ENCODE results near the gene KRTAP10-8.

The KRTAP10-8 gene

DNA sequence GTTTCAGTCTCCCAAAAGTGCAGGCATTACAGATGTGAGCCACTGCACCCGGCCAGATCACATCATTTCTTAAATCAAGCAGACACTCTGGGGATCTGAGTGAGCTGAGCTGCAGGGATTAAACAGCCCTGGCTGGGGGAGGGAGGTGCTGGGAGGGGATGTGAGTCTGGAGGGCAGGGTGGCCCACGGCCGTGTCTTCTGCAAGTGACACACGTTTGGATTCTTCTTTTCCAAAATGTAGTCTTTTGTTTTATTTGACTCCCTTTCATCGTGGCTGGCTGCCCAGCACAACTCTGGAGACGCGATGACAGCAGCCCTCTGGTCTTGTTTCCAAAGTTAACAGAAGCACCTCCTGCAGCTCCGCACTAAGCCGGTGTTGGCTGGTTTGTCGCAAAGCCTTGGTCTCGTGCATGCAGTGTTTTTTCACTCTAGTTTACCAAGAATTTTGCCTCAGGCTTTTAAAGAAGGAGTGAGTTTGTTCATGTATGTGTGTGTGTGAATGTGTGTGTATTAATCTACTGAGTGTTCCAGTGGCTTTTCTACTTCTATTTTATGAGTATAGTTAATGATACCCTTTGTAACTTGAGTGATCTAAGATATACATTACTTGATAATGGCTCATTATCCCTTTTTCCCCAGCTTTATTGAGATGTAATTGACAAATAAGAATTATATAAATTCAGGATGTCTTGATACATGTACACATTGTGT, 28.6 kb upstream of the KRTAP10-8 start:
- H3K27me3 ChIP-seq (ENCODE audit: insufficient read depth, low read depth, severe bottlenecking) = no peaks in the 10 kb centered on the region
- H3K9me3 ChIP-seq (ENCODE audit: severe bottlenecking) = peaks cover 6% of the 10 kb centered on the region
- peak; percentile 81 for DNase-seq
- H3K27ac ChIP-seq = peak overlapping the region; percentile 18; the same call in 1 of the 2 replicates
- TF ChIP-seq, protein P1, sequence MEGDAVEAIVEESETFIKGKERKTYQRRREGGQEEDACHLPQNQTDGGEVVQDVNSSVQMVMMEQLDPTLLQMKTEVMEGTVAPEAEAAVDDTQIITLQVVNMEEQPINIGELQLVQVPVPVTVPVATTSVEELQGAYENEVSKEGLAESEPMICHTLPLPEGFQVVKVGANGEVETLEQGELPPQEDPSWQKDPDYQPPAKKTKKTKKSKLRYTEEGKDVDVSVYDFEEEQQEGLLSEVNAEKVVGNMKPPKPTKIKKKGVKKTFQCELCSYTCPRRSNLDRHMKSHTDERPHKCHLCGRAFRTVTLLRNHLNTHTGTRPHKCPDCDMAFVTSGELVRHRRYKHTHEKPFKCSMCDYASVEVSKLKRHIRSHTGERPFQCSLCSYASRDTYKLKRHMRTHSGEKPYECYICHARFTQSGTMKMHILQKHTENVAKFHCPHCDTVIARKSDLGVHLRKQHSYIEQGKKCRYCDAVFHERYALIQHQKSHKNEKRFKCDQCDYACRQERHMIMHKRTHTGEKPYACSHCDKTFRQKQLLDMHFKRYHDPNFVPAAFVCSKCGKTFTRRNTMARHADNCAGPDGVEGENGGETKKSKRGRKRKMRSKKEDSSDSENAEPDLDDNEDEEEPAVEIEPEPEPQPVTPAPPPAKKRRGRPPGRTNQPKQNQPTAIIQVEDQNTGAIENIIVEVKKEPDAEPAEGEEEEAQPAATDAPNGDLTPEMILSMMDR (IDR thresholded peaks at IDR 0.05; ENCODE audit: low read depth, low read length) = no peak
- no peaks in the 10 kb centered on the region for H3K36me3 ChIP-seq
- H3K4me3 ChIP-seq (ENCODE audit: low read depth, low read length) = peak overlapping the region; percentile 9

DNA sequence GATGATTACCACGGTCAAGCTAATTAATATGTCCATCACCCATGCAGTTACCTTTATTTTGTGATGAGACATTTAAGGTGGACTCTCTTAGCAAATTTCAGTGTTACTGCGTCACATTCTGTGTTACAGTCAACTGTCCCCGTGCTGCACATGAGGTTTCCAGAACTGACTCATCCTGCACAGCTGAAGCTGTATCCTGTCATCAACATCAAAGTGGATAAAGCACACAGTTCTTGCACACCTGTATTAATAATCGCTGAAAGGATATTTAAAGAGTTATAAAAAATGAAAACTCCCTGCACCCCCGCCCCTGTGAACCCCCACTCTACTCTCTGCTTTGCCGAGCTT, 28.1 kb upstream of the KRTAP10-8 start:
- Histone ChIP-seq H3K36me3 (no peaks in the 10 kb centered on the region), H3K27me3 (ENCODE audit: insufficient read depth, low read depth, severe bottlenecking) (no peaks in the 10 kb centered on the region), H3K27ac (no peak overlapping the region), H3K4me3 (ENCODE audit: low read depth, low read length) (no peak overlapping the region), H3K9me3 (ENCODE audit: severe bottlenecking) (peaks cover 6% of the 10 kb centered on the region)
- DNase-seq = no peak
- TF ChIP-seq, protein P1 (IDR thresholded peaks at IDR 0.05; ENCODE audit: low read depth, low read length) = no peak

DNA sequence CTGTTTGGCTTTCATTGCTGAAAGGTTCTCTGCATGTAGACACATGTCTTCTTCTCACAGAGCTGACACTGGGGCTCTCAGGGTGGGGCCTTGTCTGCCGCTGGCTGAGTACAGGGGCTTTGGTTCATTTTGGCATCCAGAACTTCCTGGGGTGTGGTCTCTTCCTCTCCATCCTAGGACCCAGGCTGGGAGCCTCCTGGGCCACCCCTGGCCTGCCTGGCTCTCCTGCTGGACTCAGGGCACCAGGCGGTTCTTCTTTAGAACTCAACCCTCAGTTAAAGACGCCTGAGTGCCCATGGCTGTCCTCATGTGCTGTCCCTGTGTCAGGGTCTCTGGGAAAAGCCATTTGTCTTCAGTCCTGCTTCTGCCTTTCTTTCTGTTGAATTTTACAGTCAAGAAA, 26.0 kb upstream of the KRTAP10-8 start:
- TF ChIP-seq, protein P1 (IDR thresholded peaks at IDR 0.05; ENCODE audit: low read depth, low read length) = no peak

DNA sequence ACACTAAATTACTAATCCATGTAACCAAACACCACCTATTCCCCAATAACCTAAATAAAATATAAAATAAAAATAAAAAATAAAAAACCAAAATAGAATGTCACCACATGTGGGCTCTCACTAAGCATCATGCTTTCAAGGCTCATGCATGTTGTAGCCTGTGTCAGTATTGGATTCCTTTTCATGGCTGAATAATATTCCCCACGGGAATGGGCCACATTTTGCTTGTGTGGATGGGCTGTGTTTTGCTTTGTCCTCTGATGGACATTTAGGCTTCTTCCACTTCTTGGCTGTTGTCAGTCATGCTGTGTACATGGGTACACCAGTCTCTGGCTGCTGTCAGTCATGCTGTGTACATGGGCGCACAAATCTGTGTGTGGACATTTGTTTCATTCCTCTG, 22.8 kb upstream of the KRTAP10-8 start:
- no peaks in the 10 kb centered on the region for H3K36me3 ChIP-seq
- H3K27me3 ChIP-seq (ENCODE audit: insufficient read depth, low read depth, severe bottlenecking) = no peaks in the 10 kb centered on the region
- no peaks in the 10 kb centered on the region for H3K9me3 ChIP-seq (ENCODE audit: severe bottlenecking)
- TF ChIP-seq, protein P1 (IDR thresholded peaks at IDR 0.05; ENCODE audit: low read depth, low read length) = no peak
- no peak overlapping the region for H3K27ac ChIP-seq
- DNase-seq = no peak
- H3K4me3 ChIP-seq (ENCODE audit: low read depth, low read length) = no peak overlapping the region

More for the DNA sequence above, 26.0 kb upstream of the KRTAP10-8 start:
- H3K27ac ChIP-seq = no peak overlapping the region
- no peaks in the 10 kb centered on the region for H3K27me3 ChIP-seq (ENCODE audit: insufficient read depth, low read depth, severe bottlenecking)
- no peaks in the 10 kb centered on the region for H3K36me3 ChIP-seq
- no peak for DNase-seq
- H3K4me3 ChIP-seq (ENCODE audit: low read depth, low read length) = no peak overlapping the region
- H3K9me3 ChIP-seq (ENCODE audit: severe bottlenecking) = peaks cover 6% of the 10 kb centered on the region

DNA sequence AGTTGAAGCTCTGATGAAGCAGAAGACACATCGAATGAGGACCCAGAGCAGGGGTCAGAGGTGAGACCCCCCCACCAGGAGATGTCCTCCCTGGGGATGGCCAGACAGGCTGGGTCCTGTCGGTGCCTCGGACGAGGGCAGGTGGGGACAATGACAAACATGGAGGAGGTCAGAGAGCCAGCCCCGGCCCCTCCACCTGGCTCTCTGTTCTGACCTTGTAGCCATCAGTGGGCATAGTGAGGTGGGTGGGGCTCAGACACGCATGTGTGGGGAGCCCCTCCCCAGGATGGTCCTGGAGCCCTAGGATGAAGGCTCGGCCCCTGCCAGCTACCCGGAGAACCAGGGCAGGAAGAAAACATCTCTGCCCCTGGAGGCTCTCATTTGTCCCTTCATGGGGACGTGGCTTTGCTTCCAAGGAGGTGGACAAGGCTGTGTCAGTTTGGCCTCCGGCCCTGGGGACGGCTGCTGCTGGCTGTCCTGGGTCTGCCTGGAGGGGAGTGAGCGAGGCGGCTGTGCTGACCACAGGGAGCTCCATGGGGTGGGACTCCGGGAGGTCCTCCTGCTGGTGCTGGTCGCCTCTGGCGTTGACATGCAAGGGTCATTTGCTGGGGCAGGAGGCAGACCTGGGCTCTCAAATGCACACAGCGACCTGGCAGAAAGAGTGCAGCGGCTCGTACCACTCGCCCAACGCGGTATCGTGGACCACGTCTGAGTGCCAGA, 22.1 kb upstream of the KRTAP10-8 start:
- H3K9me3 ChIP-seq (ENCODE audit: severe bottlenecking) = no peaks in the 10 kb centered on the region
- DNase-seq = no peak
- H3K36me3 ChIP-seq = no peaks in the 10 kb centered on the region
- H3K27ac ChIP-seq = no peak overlapping the region
- H3K4me3 ChIP-seq (ENCODE audit: low read depth, low read length) = no peak overlapping the region
- TF ChIP-seq, protein P1 (IDR thresholded peaks at IDR 0.05; ENCODE audit: low read depth, low read length) = no peak
- H3K27me3 ChIP-seq (ENCODE audit: insufficient read depth, low read depth, severe bottlenecking) = no peaks in the 10 kb centered on the region

Data from WERI-Rb-1 (cell line).